ENCODE results near the gene TTC4.

Gene TTC4

DNA sequence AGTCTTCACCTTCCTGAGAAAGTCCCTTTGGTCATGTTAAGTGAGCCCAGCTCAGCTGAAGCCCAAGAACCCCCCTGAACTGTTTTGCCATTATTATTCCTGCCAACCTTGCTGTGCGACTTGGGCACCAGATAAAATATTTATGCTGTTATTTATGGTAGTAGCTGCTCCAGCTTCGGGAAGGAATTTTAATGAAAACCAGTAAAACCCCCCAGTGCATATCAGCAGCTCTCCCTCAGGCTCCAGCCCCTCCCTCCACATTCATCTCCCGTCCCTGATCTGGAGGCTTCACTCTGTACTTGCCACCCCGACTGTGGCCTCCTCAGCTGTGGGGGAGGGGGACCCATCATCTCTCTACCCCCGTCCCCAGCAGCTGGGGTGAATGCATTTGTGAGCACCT is 72.8 kb downstream of the TTC4 start:
- FAIRE-seq: no peak

DNA sequence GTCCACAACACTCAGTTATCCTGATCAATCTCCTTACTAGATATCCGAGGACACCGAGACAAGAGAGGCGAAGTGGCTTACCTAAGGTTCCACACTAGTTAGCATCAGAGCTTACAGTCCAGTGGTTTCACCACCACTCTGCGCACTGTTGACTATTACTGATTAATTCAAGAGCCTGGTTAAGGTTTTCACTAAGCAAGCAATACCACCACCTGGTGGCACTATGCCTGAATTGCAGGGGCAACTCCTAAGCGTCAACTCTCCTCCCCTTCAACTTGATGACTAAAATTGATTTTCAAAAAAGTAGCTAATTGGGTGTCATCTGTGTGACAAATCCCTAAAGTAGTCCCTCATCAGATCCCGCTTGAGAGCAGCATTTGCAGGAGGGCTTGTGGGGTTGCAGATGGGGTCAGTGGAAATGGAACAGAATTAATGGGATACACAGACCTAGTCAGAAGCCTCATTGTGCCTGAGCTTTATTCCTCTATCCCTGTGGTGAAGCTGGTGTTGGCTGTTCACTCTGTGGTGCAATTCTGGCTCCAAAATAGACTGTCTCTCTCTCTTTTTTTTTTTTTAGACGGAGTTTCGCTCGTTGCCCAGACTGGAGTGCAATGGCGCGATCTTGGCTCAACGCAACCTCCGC is 76.3 kb downstream of the TTC4 start:
- no peak for FAIRE-seq
